ENCODE results near the gene SEMA4F. TPM values are rescaled to one million over a fixed set of nuclear protein-coding genes. Genes with fewer than 3 reads are reported as not detected.
A peak's percentile ranks its signal among the peaks of the same experiment; 100 is the strongest.

SEMA4F gene
- total RNA-seq, 2 donors from 2014 or later = 3.0 to 3.9 TPM

DNA sequence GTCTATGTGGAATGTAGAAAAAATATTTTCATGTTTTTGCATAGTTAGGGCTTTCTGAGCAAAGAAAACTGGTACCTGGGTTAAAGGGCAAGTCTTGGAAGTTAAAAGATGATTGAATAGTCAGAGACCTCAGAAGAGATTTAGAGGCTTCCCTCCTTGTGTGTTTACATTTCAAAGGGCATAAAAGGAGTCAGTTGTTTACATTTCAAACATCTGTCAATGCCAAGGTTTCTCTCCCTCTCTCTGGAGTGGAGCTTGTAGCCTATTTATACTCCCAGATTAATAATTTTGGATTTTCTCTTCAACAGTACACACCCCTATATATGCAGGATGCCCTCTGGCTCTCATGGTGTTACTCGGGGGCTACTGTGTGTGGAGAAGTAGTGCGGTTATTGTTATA is 14.5 kb upstream of the SEMA4F start:
- DNase-seq (ENCODE audit: low spot score) = no peak
- Histone ChIP-seq H3K4me3 (no peak overlapping the region), H3K9me3 (no peaks in the 10 kb centered on the region), H3K4me1 (no peaks in the 10 kb centered on the region), H3K27ac (no peak overlapping the region), H3K36me3 (no peaks in the 10 kb centered on the region), H3K27me3 (no peaks in the 10 kb centered on the region)
- TF ChIP-seq, protein P1, sequence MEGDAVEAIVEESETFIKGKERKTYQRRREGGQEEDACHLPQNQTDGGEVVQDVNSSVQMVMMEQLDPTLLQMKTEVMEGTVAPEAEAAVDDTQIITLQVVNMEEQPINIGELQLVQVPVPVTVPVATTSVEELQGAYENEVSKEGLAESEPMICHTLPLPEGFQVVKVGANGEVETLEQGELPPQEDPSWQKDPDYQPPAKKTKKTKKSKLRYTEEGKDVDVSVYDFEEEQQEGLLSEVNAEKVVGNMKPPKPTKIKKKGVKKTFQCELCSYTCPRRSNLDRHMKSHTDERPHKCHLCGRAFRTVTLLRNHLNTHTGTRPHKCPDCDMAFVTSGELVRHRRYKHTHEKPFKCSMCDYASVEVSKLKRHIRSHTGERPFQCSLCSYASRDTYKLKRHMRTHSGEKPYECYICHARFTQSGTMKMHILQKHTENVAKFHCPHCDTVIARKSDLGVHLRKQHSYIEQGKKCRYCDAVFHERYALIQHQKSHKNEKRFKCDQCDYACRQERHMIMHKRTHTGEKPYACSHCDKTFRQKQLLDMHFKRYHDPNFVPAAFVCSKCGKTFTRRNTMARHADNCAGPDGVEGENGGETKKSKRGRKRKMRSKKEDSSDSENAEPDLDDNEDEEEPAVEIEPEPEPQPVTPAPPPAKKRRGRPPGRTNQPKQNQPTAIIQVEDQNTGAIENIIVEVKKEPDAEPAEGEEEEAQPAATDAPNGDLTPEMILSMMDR (IDR thresholded peaks at IDR 0.05) = no peak

DNA sequence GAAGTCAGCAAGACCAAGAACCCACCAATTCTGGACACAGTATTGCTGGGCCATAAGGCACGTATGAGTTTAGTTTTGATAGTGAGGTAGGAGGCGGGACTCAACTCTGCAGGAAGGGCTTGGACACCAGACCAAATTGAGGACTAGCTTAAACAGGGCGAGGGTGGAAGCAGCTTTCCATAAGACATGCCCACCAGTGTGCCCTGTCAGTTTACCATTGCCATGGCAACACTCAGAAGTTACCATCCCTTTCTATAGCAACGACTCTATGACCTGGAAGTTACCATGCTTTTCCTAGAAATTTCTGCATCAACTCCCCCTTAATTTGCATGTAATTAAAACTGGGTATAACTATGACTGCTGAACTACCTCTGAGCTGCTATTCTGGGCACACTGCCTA is 8.7 kb upstream of the SEMA4F start:
- H3K36me3 ChIP-seq = no peaks in the 10 kb centered on the region
- H3K9me3 ChIP-seq = no peaks in the 10 kb centered on the region
- DNase-seq (ENCODE audit: low spot score) = no peak
- H3K27ac ChIP-seq = no peak overlapping the region
- TF ChIP-seq, protein P1 (IDR thresholded peaks at IDR 0.05) = no peak
- peaks cover 0 to 11% of the 10 kb centered on the region in 2 donors for H3K27me3 ChIP-seq
- no peak overlapping the region for H3K4me3 ChIP-seq
- H3K4me1 ChIP-seq = peaks cover 0 to 7% of the 10 kb centered on the region in 2 donors

DNA sequence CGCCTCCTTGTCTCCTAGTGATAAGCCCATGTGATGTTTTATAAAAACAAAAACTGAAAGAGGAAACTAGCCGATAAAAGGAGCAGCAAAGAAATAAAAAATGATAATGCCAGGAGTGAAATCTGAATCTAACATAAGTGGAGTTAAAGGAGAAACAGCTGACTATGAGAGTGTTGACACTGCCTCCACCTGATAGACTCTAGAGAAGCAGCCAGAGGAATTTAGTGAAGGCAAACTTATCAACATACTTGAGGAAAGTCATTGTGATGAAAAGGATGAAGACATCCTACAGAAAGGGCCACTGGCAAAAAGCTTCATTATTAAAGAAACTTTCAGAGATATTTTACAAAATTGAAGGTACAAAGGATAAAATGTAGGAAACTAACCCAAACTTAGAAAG is 7.8 kb upstream of the SEMA4F start:
- H3K9me3 ChIP-seq = no peaks in the 10 kb centered on the region
- peaks cover 0 to 7% of the 10 kb centered on the region in 2 donors for H3K4me1 ChIP-seq
- no peaks in the 10 kb centered on the region for H3K36me3 ChIP-seq
- TF ChIP-seq, protein P1 (IDR thresholded peaks at IDR 0.05) = no peak
- peaks cover 0 to 11% of the 10 kb centered on the region in 2 donors for H3K27me3 ChIP-seq
- no peak for DNase-seq (ENCODE audit: low spot score)
- H3K27ac ChIP-seq = no peak overlapping the region
- H3K4me3 ChIP-seq = no peak overlapping the region

DNA sequence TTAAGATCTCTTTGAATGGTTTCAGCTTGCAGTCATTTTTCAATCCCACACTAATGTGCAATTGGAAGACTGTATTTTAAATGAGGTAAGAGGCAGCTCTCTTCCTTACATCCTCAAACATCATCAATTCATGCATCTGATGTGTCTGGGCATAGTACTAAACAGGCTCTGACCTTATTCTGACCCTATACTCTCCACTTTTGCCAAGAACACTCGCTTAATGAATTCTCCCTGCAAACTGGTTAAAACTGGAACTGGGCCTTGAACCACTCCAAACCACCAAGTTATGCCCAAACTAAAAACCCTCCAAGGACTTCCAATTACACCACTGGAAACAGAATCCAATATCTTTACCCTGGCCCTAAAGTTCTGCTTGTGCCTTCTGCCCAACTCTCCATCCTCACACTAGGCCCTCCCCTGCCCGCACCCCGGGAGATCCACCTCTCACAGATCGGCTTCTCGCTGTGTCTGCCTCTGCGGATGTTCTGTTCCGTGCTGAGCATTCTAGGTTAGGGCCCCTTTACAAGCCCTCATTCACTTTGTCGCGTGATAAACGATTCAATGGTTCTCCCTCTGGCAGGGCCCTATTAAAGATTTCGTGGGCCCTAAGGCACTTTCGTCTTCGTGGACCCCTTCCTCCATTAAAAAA is 7.1 kb upstream of the SEMA4F start:
- no peak overlapping the region for H3K4me3 ChIP-seq
- no peak for DNase-seq (ENCODE audit: low spot score)
- H3K27ac ChIP-seq = no peak overlapping the region
- H3K27me3 ChIP-seq = peaks cover 0 to 11% of the 10 kb centered on the region in 2 donors
- no peaks in the 10 kb centered on the region for H3K9me3 ChIP-seq
- TF ChIP-seq, protein P1 (IDR thresholded peaks at IDR 0.05) = no peak
- H3K4me1 ChIP-seq = peaks cover 0 to 7% of the 10 kb centered on the region in 2 donors
- no peaks in the 10 kb centered on the region for H3K36me3 ChIP-seq

DNA sequence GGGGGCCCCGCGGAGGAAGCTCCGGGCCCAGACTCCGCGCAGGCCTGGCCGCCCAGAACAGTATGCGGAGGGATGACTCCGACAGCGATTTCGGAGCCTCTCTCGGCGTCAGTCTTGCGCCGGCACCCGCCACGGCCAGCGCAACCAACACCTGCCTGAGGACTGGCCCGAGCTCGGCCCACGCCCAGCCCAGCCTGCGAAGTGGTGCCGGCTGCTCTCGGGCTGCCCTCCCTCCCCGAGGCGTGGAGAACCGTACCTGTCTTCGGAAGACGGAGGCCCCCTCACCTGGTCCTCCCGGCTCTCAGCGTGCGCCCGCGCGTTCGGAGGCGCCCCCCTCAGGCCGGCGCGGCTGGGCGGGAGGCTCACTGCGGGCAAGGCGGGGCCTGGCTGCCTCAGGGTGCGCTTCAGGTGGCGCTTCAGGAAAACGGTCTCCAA is 6.0 kb upstream of the SEMA4F start, which contains the start of gene M1AP:
M1AP (minus strand) TSS at position 322 of the 435 bp plus-strand sequence. CDS start 8,055 bp downstream, outside the sequence.
- DNase-seq (ENCODE audit: low spot score) = no peak
- H3K27me3 ChIP-seq = peaks cover 0 to 11% of the 10 kb centered on the region in 2 donors

More for the DNA sequence above, 6.0 kb upstream of the SEMA4F start, which contains the start of gene M1AP:
- TF ChIP-seq, protein P1 (IDR thresholded peaks at IDR 0.05) = peak in 1 of 2 donors; percentile 19
- no peaks in the 10 kb centered on the region for H3K9me3 ChIP-seq
- H3K4me1 ChIP-seq = peaks cover 0 to 7% of the 10 kb centered on the region in 2 donors
- peak within 1 kb of the TSS in 1 of 2 donors; percentile 33 for H3K4me3 ChIP-seq
- no peak within 1 kb of the TSS for H3K27ac ChIP-seq
- H3K36me3 ChIP-seq = no peaks in the 10 kb centered on the region
